Activated CD4-positive, alpha-beta memory T cell treated with anti-CD3 and anti-CD28 coated beads, Interleukin-2, amount 10 ng/mL, durations not matched to agents 7 days and 5 days (primary cell): ENCODE measurements around the gene AGPAT4. TPM values are rescaled to one million over a fixed set of nuclear protein-coding genes. Genes with fewer than 3 reads are reported as not detected.
"Not testable (repeated sequence)": the region's sequence is repeated elsewhere in the genome, so short reads cannot be mapped to it uniquely, and the experiment has no call there.

Experiments used
- CTCF ChIA-PET: fragments of 350-600 bp; sonication (Branson Sonifier 250); formaldehyde crosslinking; loops from one replicate; lab custom pipeline; 2021; ENCODE audit warnings: antibody characterized with exemption, inconsistent platforms; lab: Charles Lee
- POLR2A ChIA-PET: fragments of 350-600 bp; sonication (Branson Sonifier 250); formaldehyde crosslinking; loops from one replicate; lab custom pipeline; 2021; ENCODE audit warnings: antibody characterized with exemption; lab: Charles Lee
- DNase-seq: peaks from one replicate; pipeline ENCODE4 v3.0.0-alpha.2; 2020
- H3K27ac Mint-ChIP-seq: one replicate; pipeline ENCODE4 v1.8.0; 2021; ENCODE audit warnings: mild to moderate bottlenecking, mixed read lengths
- H3K27me3 Mint-ChIP-seq: one replicate; pipeline ENCODE4 v1.8.0; 2021; ENCODE audit warnings: mixed read lengths
- H3K36me3 Mint-ChIP-seq: one replicate; pipeline ENCODE4 v1.8.0; 2021; ENCODE audit warnings: low read depth, mixed read lengths
- H3K4me1 Mint-ChIP-seq: one replicate; pipeline ENCODE4 v1.8.0; 2021; ENCODE audit warnings: mixed read lengths
- H3K4me3 Mint-ChIP-seq: one replicate; pipeline ENCODE4 v1.8.0; 2021; ENCODE audit warnings: mild to moderate bottlenecking, mixed read lengths
- H3K9me3 Mint-ChIP-seq: one replicate; pipeline ENCODE4 v1.8.0; 2021; ENCODE audit warnings: mixed read lengths
- total RNA-seq, 2 experiments: library from RNA; stranded (reverse); gene quantifications; one replicate each; pipeline ENCODE4 v1.2.3, GENCODE V29; 2021

The AGPAT4 gene
- total RNA-seq, 2 experiments from 2014 or later, result 13.9 to 14.3 TPM

DNA sequence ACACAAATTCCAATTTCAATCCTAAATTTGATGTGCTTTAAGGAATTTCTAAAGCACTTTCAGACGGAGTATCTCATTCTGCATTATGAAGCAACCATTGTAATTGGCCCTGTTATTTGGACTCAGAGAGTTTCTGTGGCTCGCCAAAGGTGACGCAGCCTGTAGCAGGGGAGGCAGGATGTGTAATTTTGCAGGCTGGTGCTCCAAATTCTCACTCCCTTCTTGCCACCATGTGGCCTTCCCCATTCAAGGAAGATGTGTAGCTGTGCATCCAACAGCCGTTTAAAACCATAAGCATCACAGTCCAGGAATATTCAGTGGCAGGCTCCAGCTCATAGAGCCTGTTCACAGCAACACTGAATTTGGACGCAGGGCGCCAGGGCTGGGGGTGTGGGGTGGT, 45.8 kb downstream of the AGPAT4 start:
- no peak for DNase-seq
- Mint-ChIP-seq H3K4me1 (peaks cover 65% of the 10 kb centered on the region), H3K36me3 (peaks cover 44% of the 10 kb centered on the region), H3K27ac (peak overlapping the region; percentile 77), H3K27me3 (no peaks in the 10 kb centered on the region), H3K4me3 (no peak overlapping the region), H3K9me3 (peaks cover 5% of the 10 kb centered on the region)
- CTCF ChIA-PET, result interaction anchor here (1.0 kb wide), 1 partner anchor 145 kb away, joined by 3 read pairs; no protein-coding TSS in a partner anchor
- POLR2A ChIA-PET, result interaction anchor here (3.0 kb wide), 1 partner anchor 45 kb away, joined by 30 read pairs; the partner anchor contains the start of gene AGPAT4

- Mint-ChIP-seq H3K4me1 (peaks cover 66% of the 10 kb centered on the region), H3K4me3 (peak overlapping the region; percentile 49), H3K36me3 (peaks cover 41% of the 10 kb centered on the region), H3K27me3 (no peaks in the 10 kb centered on the region), H3K9me3 (peaks cover 5% of the 10 kb centered on the region), H3K27ac (peak overlapping the region; percentile 95)
- ChIA-PET CTCF (interaction anchor here (1.0 to 1.7 kb wide), 4 partner anchors 9 to 146 kb away, joined by 3 to 12 read pairs (median 7); partner anchors contain the start of gene AGPAT4), POLR2A (interaction anchor here (1.2 to 3.0 kb wide), 5 partner anchors 9 to 148 kb away, joined by 3 to 30 read pairs (median 3); partner anchors contain the start of gene AGPAT4)
- no peak for DNase-seq
Measured at GRCh38 chr6:161227004-161227960, 46.6 kb downstream of the AGPAT4 start.

GRCh38 chr6:161226009-161226964, 47.6 kb downstream of the AGPAT4 start:
- Mint-ChIP-seq H3K9me3 (peaks cover 5% of the 10 kb centered on the region), H3K27me3 (no peaks in the 10 kb centered on the region), H3K4me3 (peak overlapping the region; percentile 49), H3K27ac (peak overlapping the region; percentile 95), H3K4me1 (peaks cover 66% of the 10 kb centered on the region), H3K36me3 (peaks cover 35% of the 10 kb centered on the region)
- peak; percentile 62 for DNase-seq
- ChIA-PET POLR2A (interaction anchor here (0.7 to 3.0 kb wide), 8 partner anchors 10 to 234 kb away, joined by 3 to 30 read pairs (median 4); partner anchors contain the start of genes AGPAT4 and MAP3K4), CTCF (interaction anchor here (1.2 to 1.7 kb wide), 4 partner anchors 10 to 145 kb away, joined by 4 to 12 read pairs (median 7); partner anchors contain the start of gene AGPAT4)

- Mint-ChIP-seq H3K4me1 (peaks cover 66% of the 10 kb centered on the region), H3K4me3 (no peak overlapping the region), H3K36me3 (peaks cover 31% of the 10 kb centered on the region), H3K9me3 (peaks cover 5% of the 10 kb centered on the region), H3K27me3 (no peaks in the 10 kb centered on the region), H3K27ac (peak overlapping the region; percentile 95)
- ChIA-PET CTCF (interaction anchor here (1.2 to 1.7 kb wide), 4 partner anchors 10 to 145 kb away, joined by 4 to 12 read pairs (median 7); partner anchors contain the start of gene AGPAT4), POLR2A (interaction anchor here (0.7 to 3.0 kb wide), 7 partner anchors 11 to 234 kb away, joined by 3 to 30 read pairs (median 4); partner anchors contain the start of genes AGPAT4 and MAP3K4)
- DNase-seq, result no peak
Measured at GRCh38 chr6:161225681-161226008, 48.2 kb downstream of the AGPAT4 start.

GRCh38 chr6:161224951-161225680, 48.7 kb downstream of the AGPAT4 start:
- H3K9me3 Mint-ChIP-seq, DNase-seq, H3K27me3 Mint-ChIP-seq, H3K4me3 Mint-ChIP-seq: not testable (repeated sequence)
- CTCF ChIA-PET, result interaction anchor here (1.0 kb wide), 1 partner anchor 49 kb away, joined by 3 read pairs; no protein-coding TSS in a partner anchor
- Mint-ChIP-seq H3K36me3 (peaks cover 28% of the 10 kb centered on the region), H3K27ac (peak overlapping the region; percentile 95), H3K4me1 (peaks cover 66% of the 10 kb centered on the region)
- POLR2A ChIA-PET, result interaction anchor here (1.1 to 3.0 kb wide), 3 partner anchors 48 to 233 kb away, joined by 5 to 30 read pairs (median 6); partner anchors contain the start of genes AGPAT4 and MAP3K4

DNA sequence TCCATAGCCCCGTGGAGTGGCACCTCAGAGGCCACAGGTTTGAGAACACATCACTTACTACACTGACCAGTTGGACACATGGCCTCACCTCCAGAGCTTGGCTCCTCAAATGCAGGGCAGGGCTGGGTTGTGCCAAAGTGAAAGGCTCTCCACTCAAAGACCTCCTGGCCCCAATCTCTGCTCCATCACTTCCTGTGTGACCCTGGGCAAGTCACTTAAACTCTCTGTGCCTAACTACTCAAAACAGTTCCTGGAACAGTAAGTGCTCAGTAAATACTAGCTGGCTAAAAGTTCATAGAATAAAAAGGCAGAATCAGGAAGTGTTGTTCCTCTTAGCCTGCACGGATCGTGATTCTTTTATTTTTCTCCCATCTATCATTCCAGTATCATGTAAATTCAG, 50.2 kb downstream of the AGPAT4 start:
- Mint-ChIP-seq H3K4me3 (no peak overlapping the region), H3K4me1 (peaks cover 53% of the 10 kb centered on the region), H3K36me3 (peaks cover 24% of the 10 kb centered on the region), H3K27ac (peak overlapping the region; percentile 66), H3K9me3 (peaks cover 5% of the 10 kb centered on the region), H3K27me3 (no peaks in the 10 kb centered on the region)
- DNase-seq, result no peak
- ChIA-PET POLR2A (interaction anchor here (0.9 to 1.7 kb wide), 3 partner anchors 9 to 112 kb away, joined by 3 to 8 read pairs (median 4); partner anchors contain the start of gene AGPAT4), CTCF (no interaction called here)

GRCh38 chr6:161222706-161223234, 51.1 kb downstream of the AGPAT4 start:
- Mint-ChIP-seq H3K27ac (no peak overlapping the region), H3K4me3 (no peak overlapping the region), H3K9me3 (peaks cover 5% of the 10 kb centered on the region), H3K4me1 (peaks cover 46% of the 10 kb centered on the region), H3K36me3 (peaks cover 27% of the 10 kb centered on the region), H3K27me3 (no peaks in the 10 kb centered on the region)
- DNase-seq, result no peak
- ChIA-PET POLR2A (interaction anchor here (1.7 kb wide), 1 partner anchor 8 kb away, joined by 4 read pairs; no protein-coding TSS in a partner anchor), CTCF (no interaction called here)

DNA sequence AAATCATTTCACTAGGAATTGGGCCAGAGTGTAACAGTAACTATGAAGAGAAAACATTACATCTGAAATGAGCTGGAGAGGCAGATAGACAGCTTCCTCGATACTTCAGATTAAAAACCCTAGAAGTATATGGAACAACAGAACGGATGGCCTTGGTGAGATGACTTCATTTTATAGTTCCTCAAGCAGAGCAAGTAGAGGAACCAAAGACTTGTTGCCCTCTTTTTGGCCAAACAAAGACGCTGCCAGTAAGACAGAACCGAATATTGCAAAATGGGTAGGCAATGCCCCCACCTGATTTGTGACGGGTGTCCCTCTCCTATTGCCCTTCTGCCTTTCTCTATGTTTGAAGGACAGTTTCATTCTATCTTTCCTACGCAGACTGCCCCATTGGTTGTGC, 53.5 kb downstream of the AGPAT4 start:
- no peak overlapping the region for H3K4me3 Mint-ChIP-seq
- H3K27ac Mint-ChIP-seq, result no peak overlapping the region
- POLR2A ChIA-PET, result no interaction called here
- CTCF ChIA-PET, result interaction anchor here (0.7 kb wide), 1 partner anchor 151 kb away, joined by 3 read pairs; no protein-coding TSS in a partner anchor
- H3K9me3 Mint-ChIP-seq, result peaks cover 19% of the 10 kb centered on the region
- peaks cover 21% of the 10 kb centered on the region for H3K4me1 Mint-ChIP-seq
- peaks cover 44% of the 10 kb centered on the region for H3K36me3 Mint-ChIP-seq
- H3K27me3 Mint-ChIP-seq, result no peaks in the 10 kb centered on the region
- no peak for DNase-seq

- Mint-ChIP-seq H3K4me3 (no peak overlapping the region), H3K36me3 (peaks cover 41% of the 10 kb centered on the region), H3K27ac (no peak overlapping the region), H3K27me3 (no peaks in the 10 kb centered on the region), H3K4me1 (peaks cover 15% of the 10 kb centered on the region), H3K9me3 (peaks cover 18% of the 10 kb centered on the region)
- CTCF ChIA-PET, result interaction anchor here (2.1 kb wide), 1 partner anchor 152 kb away, joined by 6 read pairs; no protein-coding TSS in a partner anchor
- no peak for DNase-seq
- POLR2A ChIA-PET, result no interaction called here
Measured at GRCh38 chr6:161219680-161220079, 54.2 kb downstream of the AGPAT4 start.

- Mint-ChIP-seq H3K4me1 (peaks cover 2% of the 10 kb centered on the region), H3K27me3 (no peaks in the 10 kb centered on the region), H3K9me3 (peaks cover 23% of the 10 kb centered on the region), H3K27ac (no peak overlapping the region), H3K4me3 (no peak overlapping the region), H3K36me3 (peaks cover 44% of the 10 kb centered on the region)
- DNase-seq, result no peak
- ChIA-PET POLR2A (no interaction called here), CTCF (interaction anchor here (0.9 to 2.1 kb wide), 2 partner anchors 21 to 153 kb away, joined by 3 to 6 read pairs; no protein-coding TSS in a partner anchor)
Measured at GRCh38 chr6:161218222-161218621, 55.6 kb downstream of the AGPAT4 start.

DNA sequence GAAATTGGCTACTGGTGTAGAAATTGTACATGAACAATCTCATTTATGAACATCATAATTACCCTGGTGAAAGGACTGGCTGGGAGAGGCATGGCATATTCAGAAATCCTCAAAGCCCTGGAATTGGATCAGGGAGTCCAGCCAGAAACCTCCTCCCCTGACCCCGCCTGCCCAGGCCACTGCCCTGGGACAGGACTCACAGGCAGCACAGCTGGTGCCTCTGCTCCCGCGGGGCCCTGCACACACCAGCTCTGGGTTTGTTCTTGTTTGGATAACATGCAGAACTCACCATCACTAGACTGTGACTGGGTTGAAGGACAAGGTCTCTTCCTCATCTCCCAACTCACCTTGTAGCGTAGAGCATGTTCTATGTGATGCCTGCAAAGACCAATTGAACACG, 56.2 kb downstream of the AGPAT4 start:
- no peak for DNase-seq
- Mint-ChIP-seq H3K4me3 (no peak overlapping the region), H3K27ac (no peak overlapping the region), H3K36me3 (peaks cover 44% of the 10 kb centered on the region), H3K9me3 (peaks cover 26% of the 10 kb centered on the region), H3K27me3 (no peaks in the 10 kb centered on the region), H3K4me1 (no peaks in the 10 kb centered on the region)
- ChIA-PET CTCF (interaction anchor here (0.9 to 2.1 kb wide), 2 partner anchors 22 to 154 kb away, joined by 3 to 6 read pairs; no protein-coding TSS in a partner anchor), POLR2A (no interaction called here)
